GM12864 (cell line): ENCODE results near the gene ARHGAP22.

Experiments
- DNase-seq: peaks from one replicate; pipeline ENCODE4 v3.0.0-alpha.2; 2011; ENCODE audit warnings: low read depth
- H3K4me3 ChIP-seq: 2 replicates; pipeline ENCODE4 v1.5.1; 2011; ENCODE audit warnings: mild to moderate bottlenecking, low read depth, low read length, control low read depth
- CTCF ChIP-seq: IDR thresholded peaks from 2 replicates; pipeline ENCODE4 v1.5.1; 2011; ENCODE audit warnings: low read depth, mild to moderate bottlenecking, moderate library complexity, low read length, control low read depth, inconsistent platforms; ENCODE audit errors: missing control alignments

The ARHGAP22 gene

GRCh38 chr10:48451969-48452878, 152.6 kb downstream of the ARHGAP22 start:
- no peak for DNase-seq
- TF ChIP-seq CTCF, result no peak
- H3K4me3 ChIP-seq, result no peak overlapping the region

- H3K4me3 ChIP-seq, result no peak overlapping the region
- no peak for DNase-seq
- no peak for TF ChIP-seq CTCF
Observed at GRCh38 chr10:48450741-48451466, 154.0 kb downstream of the ARHGAP22 start.

GRCh38 chr10:48450233-48450740, 154.6 kb downstream of the ARHGAP22 start:
- TF ChIP-seq CTCF, result no peak
- H3K4me3 ChIP-seq, result no peak overlapping the region
- DNase-seq, result no peak

GRCh38 chr10:48449501-48450232, 155.2 kb downstream of the ARHGAP22 start:
- no peak for DNase-seq
- no peak overlapping the region for H3K4me3 ChIP-seq
- TF ChIP-seq CTCF, result no peak

- DNase-seq, result no peak
- H3K4me3 ChIP-seq, result no peak overlapping the region
Observed at GRCh38 chr10:48448796-48449195, 156.1 kb downstream of the ARHGAP22 start.

More at GRCh38 chr10:48448796-48449195, 156.1 kb downstream of the ARHGAP22 start:
- no peak for TF ChIP-seq CTCF
